ENCODE measurements around the gene ZNF235.

DNA sequence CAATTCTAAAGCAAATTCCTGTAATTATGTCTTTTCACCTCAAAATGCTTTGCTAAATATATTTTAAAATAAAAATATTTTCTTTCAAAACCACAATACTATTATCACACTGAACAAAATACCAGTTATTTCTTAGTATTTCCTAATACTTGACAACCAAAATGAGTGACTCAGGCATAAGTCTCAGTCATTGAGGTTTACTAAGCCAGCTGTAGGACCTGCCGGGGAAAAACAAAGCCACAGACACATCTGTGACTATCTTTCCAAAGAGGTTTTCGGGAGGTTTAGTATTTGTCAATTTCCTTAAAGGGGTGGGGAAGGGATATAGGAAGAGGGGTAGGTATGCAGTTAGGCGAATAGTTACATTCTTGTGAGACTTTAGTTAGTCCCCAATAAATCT, 3.2 kb upstream of the ZNF235 start:
- TF ChIP-seq, protein P1, sequence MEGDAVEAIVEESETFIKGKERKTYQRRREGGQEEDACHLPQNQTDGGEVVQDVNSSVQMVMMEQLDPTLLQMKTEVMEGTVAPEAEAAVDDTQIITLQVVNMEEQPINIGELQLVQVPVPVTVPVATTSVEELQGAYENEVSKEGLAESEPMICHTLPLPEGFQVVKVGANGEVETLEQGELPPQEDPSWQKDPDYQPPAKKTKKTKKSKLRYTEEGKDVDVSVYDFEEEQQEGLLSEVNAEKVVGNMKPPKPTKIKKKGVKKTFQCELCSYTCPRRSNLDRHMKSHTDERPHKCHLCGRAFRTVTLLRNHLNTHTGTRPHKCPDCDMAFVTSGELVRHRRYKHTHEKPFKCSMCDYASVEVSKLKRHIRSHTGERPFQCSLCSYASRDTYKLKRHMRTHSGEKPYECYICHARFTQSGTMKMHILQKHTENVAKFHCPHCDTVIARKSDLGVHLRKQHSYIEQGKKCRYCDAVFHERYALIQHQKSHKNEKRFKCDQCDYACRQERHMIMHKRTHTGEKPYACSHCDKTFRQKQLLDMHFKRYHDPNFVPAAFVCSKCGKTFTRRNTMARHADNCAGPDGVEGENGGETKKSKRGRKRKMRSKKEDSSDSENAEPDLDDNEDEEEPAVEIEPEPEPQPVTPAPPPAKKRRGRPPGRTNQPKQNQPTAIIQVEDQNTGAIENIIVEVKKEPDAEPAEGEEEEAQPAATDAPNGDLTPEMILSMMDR (conservative IDR thresholded peaks at IDR 0.05), result no peak
- no peak for TF ChIP-seq ZFX (IDR thresholded peaks at IDR 0.05)

All from C4-2B (cell line).